K562 treated with DMSO at 1 percent for 48 hours (cell line): Measurements from ENCODE around the gene VEGFA. TPM values are rescaled to one million over a fixed set of nuclear protein-coding genes. Genes with fewer than 3 reads are reported as not detected.

Experiments used
- total RNA-seq: library from RNA; unstranded; fragments of 300-600 nt; gene quantifications from 2 replicates; pipeline ENCODE4 v1.2.3, GENCODE V29; 2022; ENCODE audit warnings: low replicate concordance; ENCODE audit errors: extremely low read depth

The VEGFA gene
- total RNA-seq, result 403 TPM in 1 of 2 replicates, not detected in the other

DNA sequence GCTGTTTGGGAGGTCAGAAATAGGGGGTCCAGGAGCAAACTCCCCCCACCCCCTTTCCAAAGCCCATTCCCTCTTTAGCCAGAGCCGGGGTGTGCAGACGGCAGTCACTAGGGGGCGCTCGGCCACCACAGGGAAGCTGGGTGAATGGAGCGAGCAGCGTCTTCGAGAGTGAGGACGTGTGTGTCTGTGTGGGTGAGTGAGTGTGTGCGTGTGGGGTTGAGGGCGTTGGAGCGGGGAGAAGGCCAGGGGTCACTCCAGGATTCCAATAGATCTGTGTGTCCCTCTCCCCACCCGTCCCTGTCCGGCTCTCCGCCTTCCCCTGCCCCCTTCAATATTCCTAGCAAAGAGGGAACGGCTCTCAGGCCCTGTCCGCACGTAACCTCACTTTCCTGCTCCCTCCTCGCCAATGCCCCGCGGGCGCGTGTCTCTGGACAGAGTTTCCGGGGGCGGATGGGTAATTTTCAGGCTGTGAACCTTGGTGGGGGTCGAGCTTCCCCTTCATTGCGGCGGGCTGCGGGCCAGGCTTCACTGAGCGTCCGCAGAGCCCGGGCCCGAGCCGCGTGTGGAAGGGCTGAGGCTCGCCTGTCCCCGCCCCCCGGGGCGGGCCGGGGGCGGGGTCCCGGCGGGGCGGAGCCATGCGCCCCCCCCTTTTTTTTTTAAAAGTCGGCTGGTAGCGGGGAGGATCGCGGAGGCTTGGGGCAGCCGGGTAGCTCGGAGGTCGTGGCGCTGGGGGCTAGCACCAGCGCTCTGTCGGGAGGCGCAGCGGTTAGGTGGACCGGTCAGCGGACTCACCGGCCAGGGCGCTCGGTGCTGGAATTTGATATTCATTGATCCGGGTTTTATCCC is at the start of gene VEGFA:
VEGFA (plus strand) TSS at position 686 of the 846 bp plus-strand sequence.

Other genes with a start within 250 kb of the VEGFA start
- not detected in 2 replicates for gene XPO5, start 194.2 kb upstream of the VEGFA start, total RNA-seq
- gene POLH, start 194.0 kb upstream of the VEGFA start, total RNA-seq, result not detected in 2 replicates
- 179 TPM in 1 of 2 replicates, not detected in the other for gene GTPBP2, start 140.9 kb upstream of the VEGFA start, total RNA-seq
- gene MAD2L1BP, start 134.4 kb upstream of the VEGFA start, total RNA-seq, result not detected in 2 replicates
- gene RSPH9, start 125.2 kb upstream of the VEGFA start, total RNA-seq, result not detected in 2 replicates
- not detected in 2 replicates for gene MRPS18A, start 82.4 kb upstream of the VEGFA start, total RNA-seq